ENCODE measurements around the gene NLRC3. TPM values are rescaled to one million over a fixed set of nuclear protein-coding genes. Genes with fewer than 3 reads are reported as not detected.

The NLRC3 gene
- total RNA-seq, 1 experiment from 2014 or later = not detected

DNA sequence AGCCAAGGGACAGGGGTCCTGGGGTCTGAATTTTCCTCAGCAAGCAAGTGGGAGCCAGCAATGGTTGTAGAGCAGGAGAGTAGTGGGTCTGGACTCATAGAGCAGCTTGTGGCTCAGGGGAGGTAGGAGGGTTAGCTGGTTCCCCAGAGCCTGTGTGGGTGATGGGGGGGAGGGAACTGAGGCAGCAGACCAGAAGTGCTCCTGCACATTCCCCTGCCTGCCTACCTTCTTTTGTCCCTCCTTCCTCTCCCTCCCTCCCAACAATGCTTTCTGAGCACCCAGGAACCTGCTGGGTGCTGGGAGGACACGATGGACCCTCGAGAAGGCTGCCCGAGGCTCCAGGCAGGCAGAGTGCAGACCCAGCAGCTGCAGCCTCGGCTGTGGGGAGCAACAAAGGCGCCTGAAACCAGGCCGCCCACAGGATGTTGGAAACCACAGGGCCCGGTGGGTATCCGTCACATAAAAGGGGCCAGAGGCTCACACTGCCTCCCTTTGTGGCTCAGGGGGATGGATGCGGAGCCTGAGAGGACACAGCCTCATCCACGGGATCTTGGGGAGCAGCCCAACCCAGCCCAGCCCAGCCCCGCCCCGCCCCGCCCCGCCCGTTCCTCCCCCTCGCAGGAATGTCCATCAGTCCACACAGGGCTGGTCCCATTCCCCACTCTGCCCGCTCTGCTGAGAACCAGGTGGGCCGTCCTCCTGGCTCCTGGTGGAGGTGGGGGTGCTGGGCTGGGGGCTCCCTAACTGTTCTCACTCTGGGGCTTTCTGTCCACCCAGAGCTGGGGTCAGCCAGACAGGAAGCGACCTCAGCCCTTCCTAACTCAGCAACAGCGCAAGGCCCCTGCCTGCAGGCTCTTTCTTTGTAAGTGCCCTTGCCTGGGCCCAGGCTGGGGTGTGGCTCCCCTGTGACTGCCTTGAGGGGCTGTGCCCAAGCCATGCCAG, 1.7 kb upstream of the NLRC3 start:
- DNase-seq (ENCODE audit: low read depth) = peak; percentile 19

GRCh38 chr16:3578121-3578520, 918 bp upstream of the NLRC3 start:
- DNase-seq (ENCODE audit: low read depth) = no peak

DNA sequence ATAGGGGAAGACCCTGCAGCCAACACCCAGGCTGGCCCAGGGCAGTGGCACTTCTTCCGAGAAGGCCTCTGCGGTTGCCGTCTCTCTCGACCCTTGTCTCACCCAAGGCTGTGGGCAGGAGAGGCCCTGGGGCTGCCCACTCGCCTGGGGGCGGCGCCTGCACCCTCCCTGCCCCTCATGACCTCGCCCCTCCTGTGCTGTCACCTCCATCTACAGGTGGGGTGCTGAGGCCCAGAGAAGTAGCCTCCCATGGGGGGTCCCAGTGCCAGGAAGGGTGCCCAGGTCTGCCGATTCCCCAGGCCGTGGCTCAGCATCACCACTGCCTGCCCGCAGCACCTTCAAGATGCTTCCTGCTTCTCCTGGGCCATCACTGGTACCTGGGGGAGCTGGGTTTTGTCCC, 992 bp downstream of the NLRC3 start:
- no peak for DNase-seq (ENCODE audit: low read depth)

GRCh38 chr16:3575491-3575890, 1.7 kb downstream of the NLRC3 start:
- no peak for DNase-seq (ENCODE audit: low read depth)

GRCh38 chr16:3574195-3574594, 3.0 kb downstream of the NLRC3 start:
- no peak for DNase-seq (ENCODE audit: low read depth)

DNA sequence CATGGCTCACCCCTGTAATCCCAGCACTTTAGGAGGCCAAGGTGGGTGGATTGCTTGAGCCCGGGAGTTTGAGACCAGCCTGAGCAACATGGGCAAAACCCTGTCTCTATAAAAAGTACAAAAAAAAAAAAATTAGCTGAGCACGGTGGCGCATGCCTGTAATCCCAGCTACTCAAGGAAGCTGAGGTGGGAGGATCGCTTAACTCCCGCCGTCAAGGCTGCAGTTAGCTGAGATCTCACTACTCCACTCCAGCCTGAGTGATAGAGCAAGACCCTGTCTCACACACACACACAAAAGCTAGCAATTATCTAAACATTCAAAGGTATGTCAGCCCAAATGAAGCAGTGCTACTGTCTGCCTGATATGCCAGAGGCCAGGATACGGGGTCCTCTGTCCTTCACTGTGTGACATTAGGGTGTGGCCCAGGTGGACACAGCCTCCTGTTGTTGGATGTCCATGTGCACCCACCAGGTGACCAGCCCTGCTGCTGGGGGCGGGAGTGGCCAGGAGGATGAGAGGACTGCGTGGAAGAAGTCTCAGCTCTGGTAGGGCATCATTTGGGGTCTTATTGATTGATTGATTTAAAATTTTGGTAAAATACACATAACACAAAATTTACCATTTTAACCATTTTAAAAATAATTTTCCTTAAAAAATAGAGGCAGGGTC, 3.9 kb downstream of the NLRC3 start:
- no peak for DNase-seq (ENCODE audit: low read depth)

DNA sequence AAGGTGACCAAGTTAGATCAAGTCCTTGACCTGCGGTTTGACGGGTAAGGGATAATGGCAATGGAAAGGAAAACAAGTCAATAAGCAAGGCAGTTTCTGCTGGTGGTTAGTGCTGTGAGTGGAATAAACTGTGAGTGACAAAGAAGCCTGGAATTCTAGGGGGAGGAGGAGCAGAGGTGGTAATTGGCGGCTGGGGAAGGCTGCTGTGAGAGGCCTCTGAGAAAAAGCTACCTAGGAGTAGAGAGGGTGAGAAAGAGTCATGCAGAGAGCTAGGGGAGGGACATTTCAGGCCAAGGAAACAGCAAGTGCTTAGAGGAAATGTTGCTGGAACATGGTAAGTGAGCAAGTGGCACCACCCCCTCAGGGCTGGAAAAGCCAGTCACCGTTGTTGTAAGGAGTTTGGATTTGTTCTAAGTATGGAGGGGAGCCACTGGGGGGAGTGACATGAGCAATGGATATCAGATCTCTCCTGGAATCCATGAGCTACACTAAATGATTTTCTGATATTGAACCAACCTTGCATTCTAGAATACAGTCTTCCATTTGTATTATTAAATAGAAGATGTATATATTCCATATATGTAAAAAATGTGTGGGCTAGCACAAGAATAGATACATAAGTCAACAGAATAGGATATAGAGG, 6.7 kb downstream of the NLRC3 start:
- DNase-seq (ENCODE audit: low read depth) = no peak

DNA sequence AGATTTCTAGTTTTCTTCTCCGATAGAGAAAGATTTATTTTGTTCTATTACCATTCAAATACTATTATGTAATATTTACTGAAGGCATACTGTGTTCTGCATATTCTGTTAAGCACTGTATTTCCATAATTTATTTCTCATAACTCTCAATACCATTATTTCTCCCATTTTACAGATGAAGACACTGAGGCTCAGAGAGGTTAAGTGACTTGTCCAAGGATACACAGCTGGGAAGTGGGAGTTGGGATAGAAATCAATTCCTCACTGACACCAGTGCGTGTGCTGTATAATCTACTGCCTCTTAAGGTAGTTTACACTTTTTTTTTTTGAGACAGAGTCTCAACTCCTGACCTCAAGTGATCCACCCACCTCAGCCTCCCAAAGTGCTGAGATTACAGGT, 7.4 kb downstream of the NLRC3 start:
- no peak for DNase-seq (ENCODE audit: low read depth)

DNA sequence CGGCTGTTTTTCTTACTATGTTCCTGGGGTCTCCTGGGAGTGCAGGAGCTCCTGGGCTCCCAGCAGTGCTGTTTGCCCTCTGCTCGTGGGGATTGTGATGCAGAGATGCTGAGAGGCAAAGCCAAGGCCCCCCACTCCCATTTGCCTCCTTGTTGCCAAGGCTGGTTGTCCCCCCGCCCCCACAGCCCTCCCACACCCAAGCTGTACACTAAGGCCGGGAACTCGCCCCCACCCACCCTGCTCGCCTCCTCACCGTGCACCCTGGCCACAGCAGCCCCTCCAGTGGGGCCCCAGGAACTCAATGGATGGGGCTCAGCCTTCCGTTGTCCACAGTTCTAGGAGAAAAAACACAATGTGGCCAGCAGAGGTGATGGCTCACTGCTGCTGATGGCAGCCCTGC, 10.2 kb downstream of the NLRC3 start:
- no peak for DNase-seq (ENCODE audit: low read depth)

DNA sequence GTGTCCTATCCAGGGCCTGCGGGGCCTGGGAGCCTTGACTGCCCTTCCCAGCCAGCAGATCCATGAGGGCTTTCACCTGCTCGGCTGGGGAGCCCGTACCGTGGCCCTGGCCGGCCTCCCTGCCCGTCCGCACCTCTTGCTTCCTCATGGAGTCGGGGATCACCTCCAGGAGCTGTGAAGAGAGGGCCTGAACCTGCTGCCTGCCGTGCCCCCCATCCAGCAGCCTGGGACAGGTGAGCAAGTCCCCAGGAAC, 12.4 kb downstream of the NLRC3 start:
- DNase-seq (ENCODE audit: low read depth) = no peak

GRCh38 chr16:3564130-3564888, 12.9 kb downstream of the NLRC3 start:
- no peak for DNase-seq (ENCODE audit: low read depth)

GRCh38 chr16:3562914-3563480, 14.2 kb downstream of the NLRC3 start:
- no peak for DNase-seq (ENCODE audit: low read depth)

DNA sequence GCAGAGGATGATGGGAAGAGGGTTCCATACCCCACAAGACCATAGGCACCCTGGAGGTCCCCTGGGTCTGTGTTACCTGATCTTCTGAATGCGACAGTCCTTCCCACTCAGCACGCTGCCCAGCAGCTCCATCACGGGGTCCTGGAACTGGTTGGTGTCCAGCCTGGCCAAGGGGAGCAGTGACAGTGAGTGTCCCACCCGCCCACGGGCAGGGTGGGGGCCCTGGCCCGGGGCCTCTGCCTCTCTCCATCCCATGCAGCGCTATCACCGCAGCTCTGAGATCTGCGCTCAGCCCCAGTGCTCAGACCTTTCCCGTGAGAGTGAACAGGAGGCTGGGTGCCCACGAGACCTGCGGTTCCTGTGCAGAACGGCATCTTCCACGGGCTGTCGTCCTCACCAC, 15.6 kb downstream of the NLRC3 start:
- no peak for DNase-seq (ENCODE audit: low read depth)

DNA sequence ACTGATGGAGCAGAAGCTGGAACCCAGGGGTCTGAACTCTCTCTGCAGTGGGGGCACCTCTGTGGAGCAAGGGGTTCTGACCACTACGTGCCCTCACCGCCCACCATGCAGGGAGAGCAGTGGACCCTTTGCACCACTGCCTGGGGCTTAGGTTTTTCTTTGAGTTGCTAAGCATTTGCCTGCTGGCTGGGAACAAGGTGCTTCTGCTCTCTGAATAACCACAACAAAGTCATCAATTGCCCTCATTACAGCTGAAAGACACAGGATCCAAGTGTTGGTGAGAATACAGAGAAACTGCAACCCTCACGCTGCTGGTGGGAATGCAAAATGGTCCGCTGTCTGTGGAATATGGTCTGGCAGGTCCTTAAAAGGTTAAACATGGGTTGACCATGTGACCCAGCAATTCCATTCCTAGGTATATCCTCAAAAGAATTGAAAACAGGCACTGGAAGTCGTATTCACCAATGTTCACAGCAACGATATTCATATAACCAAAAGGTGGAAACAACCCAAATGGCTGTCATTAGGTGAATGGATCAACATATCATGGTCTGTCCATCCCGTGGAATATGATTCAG, 22.8 kb downstream of the NLRC3 start:
- DNase-seq (ENCODE audit: low read depth) = no peak

DNA sequence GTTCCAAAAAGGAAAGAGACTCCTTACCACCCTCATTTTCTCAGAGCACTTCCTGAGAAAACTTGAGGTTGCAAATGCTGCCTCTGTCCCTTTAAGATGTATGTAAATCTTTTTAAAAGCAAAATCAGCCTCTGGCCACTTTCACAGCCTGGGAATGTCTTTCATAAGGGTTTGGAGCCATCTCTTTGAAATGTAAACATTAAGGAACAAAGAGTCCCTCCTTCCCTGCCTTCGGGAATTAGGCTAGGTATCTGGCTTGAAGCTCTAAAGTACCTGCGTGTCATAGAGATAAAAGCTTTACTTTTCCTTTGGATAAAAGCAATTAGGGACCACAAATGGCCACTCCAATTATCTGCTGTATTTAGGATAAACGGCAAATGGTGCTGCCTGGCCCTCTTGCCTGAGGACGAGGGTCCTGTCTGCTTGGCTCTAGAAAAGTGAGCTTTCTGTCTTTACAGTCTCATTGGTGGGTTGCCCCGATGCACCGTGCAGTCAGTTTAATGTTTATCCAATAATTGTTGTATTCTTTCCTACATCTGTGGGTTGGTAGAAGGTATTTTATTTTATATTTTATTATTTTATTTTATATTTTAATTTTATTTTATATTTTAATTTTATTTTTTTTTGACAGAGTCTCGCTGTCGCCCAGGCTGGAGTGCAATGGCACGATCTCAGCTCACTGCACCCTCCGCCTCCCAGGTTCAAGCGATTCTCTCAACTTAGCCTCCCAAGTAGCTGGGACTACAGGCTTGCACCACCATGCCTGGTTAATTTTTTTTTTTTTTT, 23.9 kb downstream of the NLRC3 start:
- DNase-seq (ENCODE audit: low read depth) = no peak

GRCh38 chr16:3550851-3551847, 26.1 kb downstream of the NLRC3 start:
- DNase-seq (ENCODE audit: low read depth) = no peak

DNA sequence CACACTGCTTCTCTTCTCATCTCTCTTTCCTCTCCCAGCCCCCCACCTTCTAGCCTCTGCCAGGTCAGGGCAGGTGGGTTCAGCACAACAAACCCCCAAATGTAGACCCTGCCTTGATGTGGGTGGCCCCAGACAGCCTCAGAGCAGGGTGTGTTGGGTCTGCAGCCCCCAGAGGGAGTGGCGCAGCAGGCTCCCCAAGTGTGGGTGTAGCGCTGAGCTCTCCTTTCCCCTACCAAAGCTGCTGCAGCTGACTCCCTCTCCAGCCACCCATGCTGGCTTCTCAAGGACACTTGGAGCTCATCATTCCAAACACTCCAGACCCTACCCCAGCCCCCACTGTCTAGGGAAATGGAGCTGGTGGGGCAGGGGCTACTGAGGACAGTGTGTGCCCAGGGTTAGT, 27.3 kb downstream of the NLRC3 start:
- no peak for DNase-seq (ENCODE audit: low read depth)

- no peak for DNase-seq (ENCODE audit: low read depth)
These were observed 28.3 kb downstream of the NLRC3 start for GRCh38 chr16:3548859-3549258.

- no peak for DNase-seq (ENCODE audit: low read depth)
These were observed 28.8 kb downstream of the NLRC3 start for GRCh38 chr16:3548445-3548844.

All from LHCN-M2 (cell line).